Measurements from ENCODE around the gene ELMO1. TPM values are rescaled to one million over a fixed set of nuclear protein-coding genes. Genes with fewer than 3 reads are reported as not detected.

The ELMO1 gene
- total and polyA plus RNA-seq, 2 of the 13 experiments (the other 11 are each of a cell fraction or from before 2014, with no cell fraction given): 0.11 to 0.17 TPM

DNA sequence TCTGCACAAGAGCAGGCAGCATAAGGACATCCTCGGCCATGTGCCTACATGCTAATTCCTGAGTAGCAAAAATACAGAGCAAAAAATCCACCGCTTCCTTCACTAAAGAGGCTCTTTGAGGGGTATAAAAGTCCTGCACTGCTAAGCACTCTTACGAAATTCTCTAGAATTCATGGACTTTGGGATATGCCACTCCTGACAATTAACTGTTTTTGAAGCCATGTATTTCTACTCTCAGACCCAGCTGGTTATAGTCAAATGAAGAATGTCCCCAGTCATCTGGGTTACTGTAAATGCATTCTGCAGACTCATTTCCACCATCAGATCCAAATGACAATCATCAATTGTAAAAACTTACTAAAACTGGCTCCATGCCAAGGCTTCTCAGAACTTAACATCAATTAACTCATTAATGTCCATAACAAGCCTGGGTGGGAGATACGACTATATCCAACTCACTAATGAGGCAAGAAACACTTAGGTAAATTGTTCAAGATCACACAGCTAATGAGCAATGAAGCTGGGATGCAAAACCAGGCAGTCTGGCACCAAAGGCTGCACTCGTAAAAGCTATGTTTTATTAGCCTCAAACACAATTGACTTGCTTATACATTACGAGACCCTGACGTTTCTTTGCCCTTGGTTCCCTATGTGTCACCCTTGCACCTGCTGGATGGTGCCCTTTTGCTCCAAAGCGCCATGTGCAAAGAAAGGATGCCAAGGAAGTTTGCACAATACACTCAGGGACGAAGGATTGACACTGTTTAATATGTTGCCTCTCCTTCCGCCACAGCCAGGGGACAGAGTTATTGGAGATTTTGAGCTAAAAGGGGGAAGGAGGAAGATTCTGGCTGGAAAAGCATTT, 250.4 kb downstream of the ELMO1 start (continued):
- TF ChIP-seq, protein P1, sequence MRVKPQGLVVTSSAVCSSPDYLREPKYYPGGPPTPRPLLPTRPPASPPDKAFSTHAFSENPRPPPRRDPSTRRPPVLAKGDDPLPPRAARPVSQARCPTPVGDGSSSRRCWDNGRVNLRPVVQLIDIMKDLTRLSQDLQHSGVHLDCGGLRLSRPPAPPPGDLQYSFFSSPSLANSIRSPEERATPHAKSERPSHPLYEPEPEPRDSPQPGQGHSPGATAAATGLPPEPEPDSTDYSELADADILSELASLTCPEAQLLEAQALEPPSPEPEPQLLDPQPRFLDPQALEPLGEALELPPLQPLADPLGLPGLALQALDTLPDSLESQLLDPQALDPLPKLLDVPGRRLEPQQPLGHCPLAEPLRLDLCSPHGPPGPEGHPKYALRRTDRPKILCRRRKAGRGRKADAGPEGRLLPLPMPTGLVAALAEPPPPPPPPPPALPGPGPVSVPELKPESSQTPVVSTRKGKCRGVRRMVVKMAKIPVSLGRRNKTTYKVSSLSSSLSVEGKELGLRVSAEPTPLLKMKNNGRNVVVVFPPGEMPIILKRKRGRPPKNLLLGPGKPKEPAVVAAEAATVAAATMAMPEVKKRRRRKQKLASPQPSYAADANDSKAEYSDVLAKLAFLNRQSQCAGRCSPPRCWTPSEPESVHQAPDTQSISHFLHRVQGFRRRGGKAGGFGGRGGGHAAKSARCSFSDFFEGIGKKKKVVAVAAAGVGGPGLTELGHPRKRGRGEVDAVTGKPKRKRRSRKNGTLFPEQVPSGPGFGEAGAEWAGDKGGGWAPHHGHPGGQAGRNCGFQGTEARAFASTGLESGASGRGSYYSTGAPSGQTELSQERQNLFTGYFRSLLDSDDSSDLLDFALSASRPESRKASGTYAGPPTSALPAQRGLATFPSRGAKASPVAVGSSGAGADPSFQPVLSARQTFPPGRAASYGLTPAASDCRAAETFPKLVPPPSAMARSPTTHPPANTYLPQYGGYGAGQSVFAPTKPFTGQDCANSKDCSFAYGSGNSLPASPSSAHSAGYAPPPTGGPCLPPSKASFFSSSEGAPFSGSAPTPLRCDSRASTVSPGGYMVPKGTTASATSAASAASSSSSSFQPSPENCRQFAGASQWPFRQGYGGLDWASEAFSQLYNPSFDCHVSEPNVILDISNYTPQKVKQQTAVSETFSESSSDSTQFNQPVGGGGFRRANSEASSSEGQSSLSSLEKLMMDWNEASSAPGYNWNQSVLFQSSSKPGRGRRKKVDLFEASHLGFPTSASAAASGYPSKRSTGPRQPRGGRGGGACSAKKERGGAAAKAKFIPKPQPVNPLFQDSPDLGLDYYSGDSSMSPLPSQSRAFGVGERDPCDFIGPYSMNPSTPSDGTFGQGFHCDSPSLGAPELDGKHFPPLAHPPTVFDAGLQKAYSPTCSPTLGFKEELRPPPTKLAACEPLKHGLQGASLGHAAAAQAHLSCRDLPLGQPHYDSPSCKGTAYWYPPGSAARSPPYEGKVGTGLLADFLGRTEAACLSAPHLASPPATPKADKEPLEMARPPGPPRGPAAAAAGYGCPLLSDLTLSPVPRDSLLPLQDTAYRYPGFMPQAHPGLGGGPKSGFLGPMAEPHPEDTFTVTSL (CRISPR knock-in tag; IDR thresholded peaks at IDR 0.05; ENCODE audit: borderline replicate concordance): no peak
- TF ChIP-seq, protein P2, sequence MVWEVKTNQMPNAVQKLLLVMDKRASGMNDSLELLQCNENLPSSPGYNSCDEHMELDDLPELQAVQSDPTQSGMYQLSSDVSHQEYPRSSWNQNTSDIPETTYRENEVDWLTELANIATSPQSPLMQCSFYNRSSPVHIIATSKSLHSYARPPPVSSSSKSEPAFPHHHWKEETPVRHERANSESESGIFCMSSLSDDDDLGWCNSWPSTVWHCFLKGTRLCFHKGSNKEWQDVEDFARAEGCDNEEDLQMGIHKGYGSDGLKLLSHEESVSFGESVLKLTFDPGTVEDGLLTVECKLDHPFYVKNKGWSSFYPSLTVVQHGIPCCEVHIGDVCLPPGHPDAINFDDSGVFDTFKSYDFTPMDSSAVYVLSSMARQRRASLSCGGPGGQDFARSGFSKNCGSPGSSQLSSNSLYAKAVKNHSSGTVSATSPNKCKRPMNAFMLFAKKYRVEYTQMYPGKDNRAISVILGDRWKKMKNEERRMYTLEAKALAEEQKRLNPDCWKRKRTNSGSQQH (CRISPR knock-in tag; IDR thresholded peaks at IDR 0.05; ENCODE audit: low read depth): no peak
- TF ChIP-seq ZNF256 (CRISPR knock-in tag; conservative IDR thresholded peaks at IDR 0.05): no peak
- TF ChIP-seq ZNF10 (CRISPR knock-in tag; IDR thresholded peaks at IDR 0.05; ENCODE audit: borderline replicate concordance, low read depth): no peak
- 0 out of 2 replicates have a peak, but pooled peaks have one; percentile 16 for TF ChIP-seq NR2F6 (IDR thresholded peaks at IDR 0.05)
- TF ChIP-seq NR2F6 (CRISPR knock-in tag; IDR thresholded peaks at IDR 0.05): no peak
- no peak for TF ChIP-seq ZNF746 (CRISPR knock-in tag; IDR thresholded peaks at IDR 0.05)
- no peak for TF ChIP-seq HOXA5 (CRISPR knock-in tag; IDR thresholded peaks at IDR 0.05)
- TF ChIP-seq, protein P3, sequence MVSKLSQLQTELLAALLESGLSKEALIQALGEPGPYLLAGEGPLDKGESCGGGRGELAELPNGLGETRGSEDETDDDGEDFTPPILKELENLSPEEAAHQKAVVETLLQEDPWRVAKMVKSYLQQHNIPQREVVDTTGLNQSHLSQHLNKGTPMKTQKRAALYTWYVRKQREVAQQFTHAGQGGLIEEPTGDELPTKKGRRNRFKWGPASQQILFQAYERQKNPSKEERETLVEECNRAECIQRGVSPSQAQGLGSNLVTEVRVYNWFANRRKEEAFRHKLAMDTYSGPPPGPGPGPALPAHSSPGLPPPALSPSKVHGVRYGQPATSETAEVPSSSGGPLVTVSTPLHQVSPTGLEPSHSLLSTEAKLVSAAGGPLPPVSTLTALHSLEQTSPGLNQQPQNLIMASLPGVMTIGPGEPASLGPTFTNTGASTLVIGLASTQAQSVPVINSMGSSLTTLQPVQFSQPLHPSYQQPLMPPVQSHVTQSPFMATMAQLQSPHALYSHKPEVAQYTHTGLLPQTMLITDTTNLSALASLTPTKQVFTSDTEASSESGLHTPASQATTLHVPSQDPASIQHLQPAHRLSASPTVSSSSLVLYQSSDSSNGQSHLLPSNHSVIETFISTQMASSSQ (IDR thresholded peaks at IDR 0.05; ENCODE audit: low read depth): no peak
- TF ChIP-seq, protein P3 (CRISPR knock-in tag; IDR thresholded peaks at IDR 0.05; ENCODE audit: borderline replicate concordance): no peak
- TF ChIP-seq NFKBIZ (CRISPR knock-in tag; IDR thresholded peaks at IDR 0.05): no peak

All from HepG2 (cell line).